Endothelial cell of umbilical vein (primary cell): ENCODE measurements around the gene INAVA. TPM values are rescaled to one million over a fixed set of nuclear protein-coding genes. Genes with fewer than 3 reads are reported as not detected.

Source experiments
- BruUV-seq: library from RNA; stranded (reverse); fragments of 400-500 nt; replicated peaks from 2 replicates; lab custom pipeline; 2021; lab: Mats Ljungman, UMichigan
- CTCF ChIA-PET: fragments of 300-600, 350-600 bp; sonication (Branson Sonifier 250); formaldehyde crosslinking; loops from one replicate; lab custom pipeline; 2021; ENCODE audit warnings: antibody characterized with exemption, inconsistent platforms; lab: Charles Lee
- POLR2A ChIA-PET: fragments of 300-600, 350-600 bp; sonication (Branson Sonifier 250); formaldehyde crosslinking; loops from one replicate; lab custom pipeline; 2021; ENCODE audit warnings: antibody characterized with exemption, inconsistent platforms; lab: Charles Lee
- DNase-seq: peaks from one replicate; pipeline ENCODE4 v3.0.0-alpha.2; 2011; ENCODE audit warnings: low read depth, low spot score
- FAIRE-seq: peaks from 2 replicates; lab custom pipeline; 2011; peaks lifted over from hg19 to GRCh38; lab: Jason Lieb, UNC
- H2AFZ ChIP-seq: 2 replicates; pipeline ENCODE4 v1.6.0; 2012; ENCODE audit warnings: low read depth, low read length, control low read depth, inconsistent platforms
- H3K27ac ChIP-seq: 2 replicates; pipeline ENCODE4 v1.5.1; 2011; ENCODE audit warnings: low read depth, mild to moderate bottlenecking, control low read depth, low read length, moderate library complexity; ENCODE audit not compliant: insufficient read depth
- H3K27me3 ChIP-seq, 2 experiments: 2 replicates each; pipeline versions ENCODE4 v1.6.0 to v1.6.1; 2011; ENCODE audit warnings: low read length in 2 of 2, mixed read lengths in 1 of 2; ENCODE audit not compliant: control insufficient read depth in 2 of 2, insufficient read depth in 2 of 2
- H3K36me3 ChIP-seq, 2 experiments: 2 replicates in 1 of 2; 3 replicates in 1 of 2; pipeline ENCODE4 v1.5.1; 2011; ENCODE audit warnings: low read length in 2 of 2, mild to moderate bottlenecking in 1 of 2, moderate library complexity in 1 of 2; ENCODE audit not compliant: control insufficient read depth in 2 of 2, insufficient read depth in 2 of 2; ENCODE audit errors: extremely low read depth in 1 of 2
- H3K4me1 ChIP-seq: 3 replicates; pipeline ENCODE4 v1.5.1; 2011; ENCODE audit warnings: mild to moderate bottlenecking, low read length; ENCODE audit not compliant: control insufficient read depth, insufficient read depth; ENCODE audit errors: extremely low read depth
- H3K4me2 ChIP-seq: 2 replicates; pipeline ENCODE4 v1.6.1; 2011; ENCODE audit warnings: low read length, control low read depth, mixed read lengths; ENCODE audit not compliant: insufficient read depth
- H3K4me3 ChIP-seq, 3 experiments: fragments of 200-600 bp in 1 of 3; sonication (generic), shearing (Covaris generic) in 1 of 3; replicated peaks in 1 of 3; 2 replicates each; pipeline ENCODE4 v1.5.1; 2011 to 2016; ENCODE audit warnings: control low read depth in 3 of 3, low read length in 3 of 3, mild to moderate bottlenecking in 2 of 3, inconsistent platforms in 1 of 3, low read depth in 1 of 3, moderate library complexity in 1 of 3; ENCODE audit not compliant: insufficient read depth in 1 of 3
- H3K79me2 ChIP-seq: 2 replicates; pipeline ENCODE4 v1.6.0; 2012; ENCODE audit warnings: low read length, inconsistent platforms; ENCODE audit not compliant: control insufficient read depth, insufficient read depth
- H3K9ac ChIP-seq: replicated peaks from 2 replicates; pipeline ENCODE3; 2011; ENCODE audit warnings: low read length, control low read depth; ENCODE audit not compliant: insufficient read depth; ENCODE audit errors: extremely low read depth
- H3K9me1 ChIP-seq: replicated peaks from 3 replicates; pipeline ENCODE4 v1.6.0; 2011; ENCODE audit warnings: mild to moderate bottlenecking, low read length; ENCODE audit not compliant: control insufficient read depth, insufficient read depth; ENCODE audit errors: extremely low read depth
- H3K9me3 ChIP-seq: replicated peaks from 2 replicates; pipeline ENCODE4 v1.5.1; 2012; ENCODE audit warnings: low read length, inconsistent platforms; ENCODE audit not compliant: control insufficient read depth, insufficient read depth
- H4K20me1 ChIP-seq: replicated peaks from 2 replicates; pipeline ENCODE3; 2011; ENCODE audit warnings: mild to moderate bottlenecking, low read length; ENCODE audit not compliant: control insufficient read depth, insufficient read depth; ENCODE audit errors: extremely low read depth
- EZH2 ChIP-seq: IDR thresholded peaks from 2 replicates; pipeline ENCODE4 v1.6.1; 2012; ENCODE audit warnings: borderline replicate concordance, low read depth, mild to moderate bottlenecking, moderate library complexity, low read length, inconsistent platforms; ENCODE audit not compliant: severe bottlenecking
- FOS ChIP-seq: IDR thresholded peaks from 2 replicates; pipeline ENCODE4 v1.6.1; 2011; ENCODE audit warnings: mild to moderate bottlenecking, low read length, moderate library complexity, borderline replicate concordance; ENCODE audit not compliant: insufficient read depth
- GATA2 ChIP-seq: IDR thresholded peaks from 2 replicates; pipeline ENCODE4 v1.7.0; 2011; ENCODE audit warnings: low read depth, mild to moderate bottlenecking, moderate library complexity, mixed read lengths, low read length; ENCODE audit not compliant: insufficient read length, insufficient read depth
- MYC ChIP-seq: IDR thresholded peaks from one replicate; pipeline ENCODE4 v1.6.1; 2011; ENCODE audit warnings: mild to moderate bottlenecking, low read depth, low read length
- POLR2A ChIP-seq: IDR thresholded peaks from 2 replicates; pipeline ENCODE4 v1.6.1; 2012; ENCODE audit warnings: low read depth, mild to moderate bottlenecking, control low read depth, low read length
- dilution Hi-C: fragments of 300-500 bp; cut with MboI; formaldehyde crosslinking; loops from one replicate; pipeline ENCODE4 v1.15.0; 2019; ENCODE audit warnings: low sequenced_read_pairs; ENCODE audit not compliant: extremely low pct_ligation_motif_present
- intact Hi-C: fragments of 100-400 bp; cut with micrococcal nuclease; formaldehyde crosslinking; loops from one replicate; pipeline ENCODE4 v1.10.0; 2022
- polyA plus RNA-seq, 4 experiments: library from polyadenylated mRNA; depleted of rRNA in 3 of 4; stranded (reverse) in 3 of 4; unstranded in 1 of 4; fragments of >200 nt; gene quantifications; 2 replicates each; pipeline versions ENCODE4 v1.2.1 to v1.2.3, GENCODE V29; 2011 to 2012; ENCODE audit warnings: missing spikeins in 1 of 4
- total RNA-seq: library from RNA; stranded (reverse); gene quantifications from 2 replicates; pipeline ENCODE4 v1.2.3, GENCODE V29; 2021

The INAVA gene
- total and polyA plus RNA-seq, 2 donors (not counting 3 experiments of a cell fraction or from before 2014, with no cell fraction given), result 0.42 TPM; not detected in 1

DNA sequence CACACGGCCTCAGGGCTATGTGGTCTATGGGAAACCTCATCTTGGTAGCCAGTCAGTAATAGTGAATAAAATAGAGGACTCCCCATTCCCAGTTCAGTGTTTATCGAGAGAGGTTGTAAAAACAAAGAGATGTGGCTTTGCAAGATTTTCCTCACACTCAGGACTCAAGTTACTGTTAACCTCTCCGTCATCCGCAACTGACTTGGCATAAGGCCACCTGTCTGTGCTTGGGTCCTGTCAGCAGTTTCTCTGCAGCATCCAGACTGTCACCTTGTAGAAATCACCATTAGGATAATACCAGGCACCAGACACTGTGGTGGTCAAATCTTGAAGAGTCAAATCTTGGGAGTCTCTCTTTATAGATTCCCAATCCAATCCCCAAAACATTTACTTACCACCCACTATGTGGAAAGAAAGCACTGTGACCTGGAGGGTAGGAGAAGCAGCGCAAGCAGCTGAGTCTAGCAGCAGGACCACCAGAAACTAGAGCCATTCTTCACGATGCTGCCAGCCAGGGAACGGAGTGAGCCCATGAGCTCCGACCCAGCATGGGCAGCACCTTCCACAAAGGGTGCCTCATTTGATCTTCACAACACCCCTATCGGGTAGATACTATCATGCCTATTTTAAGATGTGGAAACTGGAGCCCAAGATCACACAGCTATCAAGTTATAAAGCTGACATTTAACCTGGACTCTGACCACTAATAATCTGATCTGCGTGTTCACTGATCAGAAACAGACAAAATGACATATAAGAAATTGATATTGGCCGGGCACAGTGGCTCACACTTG, 27.5 kb upstream of the INAVA start:
- dilution Hi-C loops (no loop called here), intact Hi-C loops (no loop called here)
- Histone ChIP-seq H2AFZ (no peak overlapping the region), H3K4me2 (no peak overlapping the region), H3K9ac (no peak overlapping the region), H3K9me3 (no peaks in the 10 kb centered on the region), H3K4me1 (no peaks in the 10 kb centered on the region), H3K9me1 (no peaks in the 10 kb centered on the region), H3K36me3 (peaks cover 0 to 4% of the 10 kb centered on the region in 2 experiments), H3K4me3 (no peak overlapping the region), H3K79me2 (no peaks in the 10 kb centered on the region), H3K27me3 (peaks cover 15 to 16% of the 10 kb centered on the region in 2 experiments), H4K20me1 (no peaks in the 10 kb centered on the region), H3K27ac (no peak overlapping the region)
- TF ChIP-seq POLR2A (no peak), MYC (no peak), EZH2 (no peak)
- FAIRE-seq (no peak), DNase-seq (no peak)
- ChIA-PET CTCF (interaction anchor here (1.4 to 3.3 kb wide), 3 partner anchors 245 to 308 kb away, joined by 5 to 10 read pairs (median 7); no protein-coding TSS in a partner anchor), POLR2A (no interaction called here)
- BruUV-seq, result no TSS peak

DNA sequence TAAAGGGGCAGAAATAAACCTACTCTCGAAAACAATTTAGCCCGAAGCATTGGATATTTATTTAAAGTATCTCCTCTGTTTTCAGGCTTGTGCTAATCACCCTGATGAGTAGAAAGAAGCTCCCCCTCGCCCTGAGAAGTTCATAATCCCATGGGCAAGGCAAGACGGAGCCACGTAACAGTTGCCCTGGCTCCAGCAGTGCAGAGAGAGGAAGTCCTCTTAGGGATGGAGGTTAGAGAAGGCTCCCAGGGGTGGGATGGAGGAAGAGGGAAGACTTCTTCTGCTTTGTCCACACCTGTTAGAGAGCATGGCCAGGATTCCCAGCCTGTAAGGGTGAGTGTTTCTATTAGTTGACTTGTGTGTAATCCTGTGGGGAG, 25.3 kb upstream of the INAVA start:
- Histone ChIP-seq H3K79me2 (no peaks in the 10 kb centered on the region), H3K9me3 (no peaks in the 10 kb centered on the region), H3K27me3 (peaks cover 31 to 36% of the 10 kb centered on the region in 2 experiments), H4K20me1 (no peaks in the 10 kb centered on the region), H2AFZ (no peak overlapping the region), H3K9me1 (no peaks in the 10 kb centered on the region), H3K4me3 (no peak overlapping the region), H3K27ac (no peak overlapping the region), H3K4me2 (no peak overlapping the region), H3K9ac (no peak overlapping the region), H3K4me1 (peaks cover 10% of the 10 kb centered on the region), H3K36me3 (no peaks in the 10 kb centered on the region)
- FAIRE-seq (no peak), DNase-seq (no peak)
- ChIA-PET POLR2A (no interaction called here), CTCF (interaction anchor here (2.1 kb wide), 1 partner anchor 311 kb away, joined by 5 read pairs; no protein-coding TSS in a partner anchor)
- intact Hi-C loops, result no loop called here
- dilution Hi-C loops, result no loop called here
- BruUV-seq, result no TSS peak
- no peak for TF ChIP-seq FOS
- TF ChIP-seq GATA2, result no peak
- no peak for TF ChIP-seq POLR2A
